HepG2 (cell line): Measurements from ENCODE around the gene C19orf85. TPM values are rescaled to one million over a fixed set of nuclear protein-coding genes. Genes with fewer than 3 reads are reported as not detected.

ENCODE experiments used
- ATAC-seq: fragments of 200-7000 bp; cut with Tn5 transposase; 3 replicates; pipeline ENCODE4 v1.9.1; 2020; ENCODE audit warnings: mild to moderate bottlenecking, moderate library complexity
- BruUV-seq: library from RNA; stranded (reverse); fragments of 400-500 nt; replicated peaks from 2 replicates; lab custom pipeline; 2021; lab: Mats Ljungman, UMichigan
- CTCF ChIA-PET: fragments of 300-600 bp; formaldehyde crosslinking; extraction: SDS; loops from one replicate; lab custom pipeline; 2021; ENCODE audit warnings: low total read pairs, inconsistent platforms, low intra/inter-chr PET ratio; lab: Yijun Ruan, JAX
- POLR2A ChIA-PET: fragments of 350-600 bp; sonication (Branson Sonifier 250); formaldehyde crosslinking; loops from one replicate; lab custom pipeline; 2020; ENCODE audit warnings: antibody characterized with exemption, inconsistent platforms; lab: Yijun Ruan, JAX
- DNase-seq: peaks from one replicate; pipeline ENCODE4 v3.0.0-alpha.2; 2015; ENCODE audit warnings: low spot score
- FAIRE-seq: peaks from 3 replicates; lab custom pipeline; 2011; peaks lifted over from hg19 to GRCh38; lab: Jason Lieb, UNC
- H2AFZ ChIP-seq: one replicate; pipeline ENCODE4 v1.6.1; 2011; ENCODE audit warnings: low read length, inconsistent platforms
- H3K27ac ChIP-seq: fragments of 300-600 bp; 3 replicates; pipeline ENCODE4 v1.8.0; 2011; ENCODE audit warnings: mixed run types, mild to moderate bottlenecking, mixed read lengths, low read length, inconsistent platforms; ENCODE audit not compliant: insufficient read depth; ENCODE audit errors: extremely low read length
- H3K27me3 ChIP-seq, 2 experiments: fragments of 200-600 bp in 1 of 2; 2 replicates in 1 of 2; 3 replicates in 1 of 2; pipeline versions ENCODE4 v1.6.0 to v1.8.0; 2011; ENCODE audit warnings: low read length in 2 of 2, mild to moderate bottlenecking in 2 of 2, moderate library complexity in 2 of 2, inconsistent platforms in 1 of 2; ENCODE audit not compliant: insufficient read depth in 2 of 2, control insufficient read depth in 1 of 2
- H3K36me3 ChIP-seq, 2 experiments: fragments of 200-600 bp in 1 of 2; replicated peaks in 1 of 2; 2 replicates in 1 of 2; 3 replicates in 1 of 2; pipeline versions ENCODE4 v1.5.1 to v1.8.0; 2011; ENCODE audit warnings: low read length in 2 of 2, inconsistent platforms in 1 of 2; ENCODE audit not compliant: insufficient read depth in 2 of 2, control insufficient read depth in 1 of 2
- H3K4me1 ChIP-seq: 2 replicates; pipeline ENCODE4 v1.5.1; 2012; ENCODE audit warnings: low read length, inconsistent platforms; ENCODE audit not compliant: insufficient read depth
- H3K4me2 ChIP-seq: 2 replicates; pipeline ENCODE4 v1.6.0; 2011; ENCODE audit warnings: low read depth, low read length, inconsistent platforms
- H3K4me3 ChIP-seq, 3 experiments: fragments of 200-600 bp in 1 of 3; sonication (generic), shearing (Covaris generic) in 1 of 3; replicated peaks in 1 of 3; 2 replicates each; pipeline ENCODE4 v1.5.1; 2011 to 2016; ENCODE audit warnings: low read length in 3 of 3, inconsistent platforms in 2 of 3, low read depth in 2 of 3, mild to moderate bottlenecking in 2 of 3, control low read depth in 1 of 3, mixed read lengths in 1 of 3; ENCODE audit not compliant: insufficient read depth in 1 of 3
- H3K79me2 ChIP-seq: one replicate; pipeline ENCODE4 v1.6.1; 2011; ENCODE audit warnings: low read length, inconsistent platforms; ENCODE audit not compliant: insufficient read depth
- H3K9ac ChIP-seq: 2 replicates; pipeline ENCODE4 v1.6.0; 2011; ENCODE audit warnings: mild to moderate bottlenecking, low read depth, low read length, inconsistent platforms; ENCODE audit not compliant: insufficient read depth
- H3K9me3 ChIP-seq: 2 replicates; pipeline ENCODE4 v1.5.1; 2012; ENCODE audit warnings: mild to moderate bottlenecking, low read length
- H4K20me1 ChIP-seq: 2 replicates; pipeline ENCODE4 v1.6.0; 2011; ENCODE audit warnings: inconsistent platforms, mild to moderate bottlenecking, low read length, moderate library complexity; ENCODE audit not compliant: insufficient read depth
- ATF2 ChIP-seq: sonication (generic); formaldehyde crosslinking; IDR thresholded peaks from 2 replicates; pipeline ENCODE4 v1.4.0; 2020; ENCODE audit warnings: missing genetic modification reagents
- FOXM1 ChIP-seq: sonication (generic); formaldehyde crosslinking; IDR thresholded peaks from 2 replicates; pipeline ENCODE4 v1.5.0; 2020; ENCODE audit warnings: missing genetic modification reagents
- GMEB1 ChIP-seq: sonication (generic); formaldehyde crosslinking; IDR thresholded peaks from 2 replicates; pipeline ENCODE4 v1.5.1; 2020; ENCODE audit warnings: missing genetic modification reagents, mild to moderate bottlenecking, borderline replicate concordance
- IRF2 ChIP-seq: IDR thresholded peaks from 2 replicates; pipeline ENCODE4 v1.6.1; 2018; ENCODE audit warnings: missing genetic modification reagents, missing compliant biosample characterization
- KDM2A ChIP-seq: sonication (generic); formaldehyde crosslinking; IDR thresholded peaks from 2 replicates; pipeline ENCODE4 v1.4.0; 2020; ENCODE audit warnings: low read depth, missing genetic modification reagents, borderline replicate concordance
- POLR2G ChIP-seq: fragments of 200-400 bp; formaldehyde crosslinking; IDR thresholded peaks from 2 replicates; pipeline ENCODE4 v1.6.1; 2018; ENCODE audit warnings: mild to moderate bottlenecking, low read depth, low read length, moderate library complexity
- SOX13 ChIP-seq, 3 experiments: fragments of 450-650 bp in 1 of 3; sonication (generic) in 1 of 3; formaldehyde crosslinking in 1 of 3; IDR thresholded peaks in 2 of 3; conservative IDR thresholded peaks in 1 of 3; 2 replicates each; pipeline versions ENCODE4 v1.5.0 to v1.6.1; 2016 to 2020; ENCODE audit warnings: antibody characterized with exemption in 1 of 3, mild to moderate bottlenecking in 1 of 3, missing compliant biosample characterization in 1 of 3, missing genetic modification reagents in 1 of 3, moderate library complexity in 1 of 3
- THAP9 ChIP-seq: sonication (generic); formaldehyde crosslinking; IDR thresholded peaks from 2 replicates; pipeline ENCODE4; 2020; ENCODE audit warnings: missing genetic modification reagents, mild to moderate bottlenecking, borderline replicate concordance
- UBTF ChIP-seq: sonication (generic); formaldehyde crosslinking; IDR thresholded peaks from 2 replicates; pipeline ENCODE4 v1.4.0; 2020; ENCODE audit warnings: mild to moderate bottlenecking, missing genetic modification reagents
- ZSCAN5A ChIP-seq: sonication (generic); formaldehyde crosslinking; IDR thresholded peaks from 2 replicates; pipeline ENCODE4 v1.8.0; 2022; ENCODE audit warnings: mild to moderate bottlenecking, missing genetic modification reagents, borderline replicate concordance
- WGBS: methylation state at CpG from one replicate; pipeline ENCODE4 v1.1.6; 2017; ENCODE audit warnings: low lambda C conversion rate; 5-methylcytosine and 5-hydroxymethylcytosine counted together
- in situ Hi-C: cut with HindIII; loops from 2 replicates; pipeline ENCODE4 v1.10.0; 2017; ENCODE audit warnings: low pct_unique_long_range_greater_than_20kb; ENCODE audit not compliant: extremely low pct_ligation_motif_present
- intact Hi-C: fragments of 100-400 bp; cut with micrococcal nuclease; formaldehyde crosslinking; loops from one replicate; pipeline ENCODE4 v1.10.0; 2022; ENCODE audit not compliant: unreplicated experiment
- polyA plus RNA-seq, 8 experiments: library from polyadenylated mRNA; depleted of rRNA in 3 of 8; stranded (reverse) in 7 of 8; unstranded in 1 of 8; fragments of >200 nt; fragmentation: Illumina TruSeq in 4 of 8; extraction: Trizol in 4 of 8; gene quantifications; 2 replicates each; pipeline versions ENCODE4 v1.2.1 to v1.2.3, GENCODE V29; 2011 to 2016; ENCODE audit warnings: low read depth in 4 of 8, missing spikeins in 1 of 8, mixed read lengths in 1 of 8; ENCODE audit not compliant: insufficient read depth in 1 of 8
- total RNA-seq, 5 experiments: library from RNA; depleted of rRNA; stranded (reverse); fragments of >200 nt; fragmentation: Illumina TruSeq; extraction: Trizol; gene quantifications; 2 replicates each; pipeline ENCODE4 v1.2.3, GENCODE V29; 2016; ENCODE audit warnings: low read depth in 1 of 5

The C19orf85 gene
- total and polyA plus RNA-seq, 2 of the 13 experiments (the other 11 are each of a cell fraction or from before 2014, with no cell fraction given): not detected

GRCh38 chr19:55484593-55485438, 20.3 kb upstream of the C19orf85 start, which contains the start of gene NAT14:
TSS of gene NAT14 (plus strand) at chr19:55485188. CDS start at chr19:55485709, 521 bp downstream.
- H3K4me3 ChIP-seq: peak within 1 kb of the TSS; percentile 62 to 79 (median 69)
- peak within 1 kb of the TSS; percentile 91 for H3K4me2 ChIP-seq
- WGBS: 29% methylated on average over 9 of the region's 78 CpGs
- ChIA-PET POLR2A (interaction anchor here (1.3 to 4.3 kb wide), 5 partner anchors 8 to 68 kb away, joined by 3 to 44 read pairs (median 4); partner anchors contain the start of genes ISOC2 and ZNF628), CTCF (no interaction called here)
- H3K27ac ChIP-seq: peak within 1 kb of the TSS; percentile 33
- H3K36me3 ChIP-seq: no peaks in the 10 kb centered on the region
- DNase-seq: peak; percentile 39
- in situ Hi-C loops (no loop called here), intact Hi-C loops (no loop called here)
- no peak for FAIRE-seq
- H3K27me3 ChIP-seq: peaks cover 3 to 5% of the 10 kb centered on the region in 2 experiments; a peak in 3 of 5 replicates
- H3K79me2 ChIP-seq: no peaks in the 10 kb centered on the region
- BruUV-seq: no TSS peak
- H3K4me1 ChIP-seq: peaks cover 33% of the 10 kb centered on the region
- no peak within 1 kb of the TSS for H2AFZ ChIP-seq
- no peaks in the 10 kb centered on the region for H4K20me1 ChIP-seq
- peak; percentile 33 for ATAC-seq
- H3K9me3 ChIP-seq: no peaks in the 10 kb centered on the region
- peak within 1 kb of the TSS; percentile 69 for H3K9ac ChIP-seq
- TF ChIP-seq ATF2 (CRISPR knock-in tag) (no peak; the same call in 1 of the 2 replicates), GMEB1 (CRISPR knock-in tag) (0 out of 2 replicates have a peak, but pooled peaks have one; percentile 19), KDM2A (peak; percentile 98), SOX13 (IDR thresholded peaks at IDR 0.05) (no peak), SOX13 (CRISPR knock-in tag; conservative IDR thresholded peaks at IDR 0.05 in 1 of 2, IDR thresholded peaks at IDR 0.05 in 1 of 2) (no peak), ZSCAN5A (no peak), THAP9 (CRISPR knock-in tag) (peak; percentile 45; the same call in 1 of the 2 replicates), FOXM1 (CRISPR knock-in tag) (no peak), POLR2G (peak; percentile 69), IRF2 (CRISPR knock-in tag) (0 out of 2 replicates have a peak, but pooled peaks have one; percentile 16), UBTF (CRISPR knock-in tag) (0 out of 2 replicates have a peak, but pooled peaks have one; percentile 23)
